NCI-H1694 (cell line): ENCODE measurements around the gene RIPOR1.
A peak's percentile ranks its signal among the peaks of the same experiment; 100 is the strongest.
"Not testable (repeated sequence)": the region's sequence is repeated elsewhere in the genome, so short reads cannot be mapped to it uniquely, and the experiment has no call there.

Experiments used
- DNase-seq: peaks from one replicate; lab custom pipeline; 2025; lab: John Stamatoyannopoulos, UW

The RIPOR1 gene

GRCh38 chr16:67528222-67528869 lies at the start of gene RIPOR1:
Gene RIPOR1 (plus strand): TSS chr16:67528829. CDS start chr16:67538447, 9,618 bp downstream.
- no peak for DNase-seq

- DNase-seq = peak; percentile 89
Measured at GRCh38 chr16:67480833-67481560, 47.6 kb upstream of the RIPOR1 start, which contains the start of gene ATP6V0D1. Gene ATP6V0D1 (minus strand): TSS chr16:67481157. CDS start chr16:67481086, 71 bp downstream.

GRCh38 chr16:67481561-67482232 lies 46.9 kb upstream of the RIPOR1 start:
- DNase-seq = no peak

- no peak for DNase-seq
Measured at GRCh38 chr16:67482233-67482924, 46.2 kb upstream of the RIPOR1 start.

- no peak for DNase-seq
Measured at GRCh38 chr16:67483150-67483549, 45.5 kb upstream of the RIPOR1 start, which contains the start of gene AGRP. Gene AGRP (minus strand): TSS chr16:67483547. CDS start chr16:67483398, 149 bp downstream.

GRCh38 chr16:67483731-67484525 lies 44.7 kb upstream of the RIPOR1 start:
- no peak for DNase-seq

- no peak for DNase-seq
Measured at GRCh38 chr16:67486805-67487204, 41.8 kb upstream of the RIPOR1 start.

GRCh38 chr16:67487561-67487960 lies 41.1 kb upstream of the RIPOR1 start:
- not testable (repeated sequence) for DNase-seq

- DNase-seq = no peak
Measured at GRCh38 chr16:67489401-67490083, 39.1 kb upstream of the RIPOR1 start.

GRCh38 chr16:67490335-67491096 lies 38.1 kb upstream of the RIPOR1 start:
- DNase-seq = no peak

GRCh38 chr16:67499106-67499505 lies 29.5 kb upstream of the RIPOR1 start:
- DNase-seq = no peak

GRCh38 chr16:67504031-67505021 lies 24.3 kb upstream of the RIPOR1 start:
- DNase-seq = no peak

GRCh38 chr16:67506468-67506867 lies 22.2 kb upstream of the RIPOR1 start:
- no peak for DNase-seq

GRCh38 chr16:67509016-67509415 lies 19.6 kb upstream of the RIPOR1 start:
- no peak for DNase-seq

- not testable (repeated sequence) for DNase-seq
Measured at GRCh38 chr16:67513892-67514291, 14.7 kb upstream of the RIPOR1 start.

GRCh38 chr16:67514382-67514828 lies 14.2 kb upstream of the RIPOR1 start:
- peak; percentile 85 for DNase-seq

- no peak for DNase-seq
Measured at GRCh38 chr16:67516296-67517154, 12.1 kb upstream of the RIPOR1 start.

GRCh38 chr16:67517155-67517445 lies 11.5 kb upstream of the RIPOR1 start:
- no peak for DNase-seq
